GM12878 (cell line): Measurements from ENCODE around the gene DCBLD1. TPM values are rescaled to one million over a fixed set of nuclear protein-coding genes. Genes with fewer than 3 reads are reported as not detected.

Experiments
- ATAC-seq: fragments of 200-7000 bp; cut with Tn5 transposase; 3 replicates; pipeline ENCODE4 v1.9.1; 2020; ENCODE audit warnings: mild to moderate bottlenecking, moderate library complexity
- BruUV-seq: library from RNA; stranded (reverse); fragments of 400-500 nt; replicated peaks from 2 replicates; lab custom pipeline; 2021; lab: Mats Ljungman, UMichigan
- CTCF ChIA-PET: fragments of 300-600 bp; sonication (Branson Sonifier 250); formaldehyde crosslinking; extraction: SDS; loops from one replicate; lab custom pipeline; 2021; ENCODE audit warnings: inconsistent platforms; lab: Yijun Ruan, JAX
- POLR2A ChIA-PET: fragments of 350-600 bp; formaldehyde crosslinking; extraction: SDS; loops from one replicate; lab custom pipeline; 2021; ENCODE audit warnings: inconsistent platforms; lab: Charles Lee
- RAD21 ChIA-PET: fragments of 300-600 bp; sonication (Branson Sonifier 250); formaldehyde crosslinking; loops from one replicate; lab custom pipeline; 2023; ENCODE audit warnings: antibody characterized with exemption; ENCODE audit not compliant: unreplicated experiment; lab: Charles Lee
- SMC1A ChIA-PET: fragments of 300-600 bp; sonication (Branson Sonifier 250); formaldehyde crosslinking; loops from one replicate; lab custom pipeline; 2023; ENCODE audit not compliant: unreplicated experiment, uncharacterized antibody; lab: Charles Lee
- DNase-seq: peaks from one replicate; pipeline ENCODE4 v3.0.0-alpha.2; 2011; ENCODE audit warnings: low read depth, low spot score
- FAIRE-seq: peaks from 3 replicates; lab custom pipeline; 2011; peaks lifted over from hg19 to GRCh38; lab: Jason Lieb, UNC
- H2AFZ ChIP-seq: 2 replicates; pipeline ENCODE4 v1.6.0; 2011; ENCODE audit warnings: low read depth, low read length, control low read depth; ENCODE audit not compliant: control insufficient read depth
- H3K27ac ChIP-seq: 2 replicates; pipeline ENCODE4 v1.5.1; 2011; ENCODE audit warnings: control low read depth; ENCODE audit not compliant: control insufficient read depth, insufficient read depth
- H3K27me3 ChIP-seq, 2 experiments: replicated peaks in 1 of 2; 2 replicates each; pipeline versions ENCODE4 v1.6.0 to v1.6.1; 2011; ENCODE audit warnings: low read length in 1 of 2; ENCODE audit not compliant: control insufficient read depth in 2 of 2, insufficient read depth in 2 of 2
- H3K36me3 ChIP-seq, 2 experiments: 2 replicates each; pipeline ENCODE4 v1.5.1; 2011; ENCODE audit warnings: low read length in 1 of 2; ENCODE audit not compliant: control insufficient read depth in 2 of 2, insufficient read depth in 2 of 2
- H3K4me1 ChIP-seq: 2 replicates; pipeline ENCODE4 v1.6.1; 2011; ENCODE audit warnings: mild to moderate bottlenecking, low read length, moderate library complexity, mixed read lengths; ENCODE audit not compliant: control insufficient read depth, insufficient read depth
- H3K4me2 ChIP-seq: 2 replicates; pipeline ENCODE4 v1.6.0; 2011; ENCODE audit warnings: control low read depth; ENCODE audit not compliant: control insufficient read depth, insufficient read depth
- H3K4me3 ChIP-seq: fragments of 200-600 bp; sonication (generic); 2 replicates; pipeline ENCODE4 v1.5.1; 2016
- H3K79me2 ChIP-seq: 2 replicates; pipeline ENCODE4 v1.6.0; 2011; ENCODE audit warnings: low read length; ENCODE audit not compliant: control insufficient read depth, insufficient read depth
- H3K9ac ChIP-seq: 2 replicates; pipeline ENCODE4 v1.8.0; 2011; ENCODE audit warnings: low read length, control low read depth, mixed read lengths; ENCODE audit not compliant: control insufficient read depth, insufficient read depth
- H3K9me3 ChIP-seq: replicated peaks from 3 replicates; pipeline ENCODE4 v1.5.1; 2011; ENCODE audit warnings: mild to moderate bottlenecking, low read length; ENCODE audit not compliant: control insufficient read depth, insufficient read depth
- H4K20me1 ChIP-seq: 2 replicates; pipeline ENCODE4 v1.6.0; 2011; ENCODE audit not compliant: control insufficient read depth, insufficient read depth
- CHD4 ChIP-seq: fragments of 200-600 bp; sonication (generic); IDR thresholded peaks from 2 replicates; pipeline ENCODE4 v1.6.1; 2016; ENCODE audit warnings: mild to moderate bottlenecking
- ETV6 ChIP-seq, 2 experiments: fragments of 450-650 bp in 1 of 2; IDR thresholded peaks in 1 of 2; conservative IDR thresholded peaks in 1 of 2; 2 replicates each; pipeline ENCODE4 v1.6.1; 2014; ENCODE audit warnings: antibody characterized with exemption in 1 of 2, borderline replicate concordance in 1 of 2, low read depth in 1 of 2, mild to moderate bottlenecking in 1 of 2, moderate library complexity in 1 of 2
- EZH2 ChIP-seq: IDR thresholded peaks from 2 replicates; pipeline ENCODE4 v1.6.1; 2012; ENCODE audit warnings: low read depth, mild to moderate bottlenecking, control low read depth, inconsistent platforms, low read length, borderline replicate concordance; ENCODE audit not compliant: control insufficient read depth
- HDAC2 ChIP-seq: fragments of 200-600 bp; sonication (generic); IDR thresholded peaks from 2 replicates; pipeline ENCODE4 v1.6.1; 2017
- HDAC6 ChIP-seq: fragments of 200-600 bp; sonication (generic); IDR thresholded peaks from one replicate; pipeline ENCODE4 v1.8.0; 2017; ENCODE audit warnings: antibody characterized with exemption; ENCODE audit not compliant: unreplicated experiment
- JUNB ChIP-seq: IDR thresholded peaks from 2 replicates; pipeline ENCODE4 v1.6.1; 2016; ENCODE audit warnings: antibody characterized with exemption, mild to moderate bottlenecking
- NFXL1 ChIP-seq: fragments of 450-650 bp; IDR thresholded peaks from 2 replicates; pipeline ENCODE4 v1.6.1; 2017; ENCODE audit warnings: antibody characterized with exemption, mild to moderate bottlenecking, borderline replicate concordance
- NR2C1 ChIP-seq: fragments of 450-650 bp; IDR thresholded peaks from 2 replicates; pipeline ENCODE4 v1.6.1; 2017; ENCODE audit warnings: antibody characterized with exemption, mild to moderate bottlenecking, moderate library complexity
- RAD21 ChIP-seq: IDR thresholded peaks from 2 replicates; pipeline ENCODE4 v1.6.1; 2011; ENCODE audit warnings: mild to moderate bottlenecking, low read depth, low read length, moderate library complexity; ENCODE audit not compliant: insufficient read depth
- RAD51 ChIP-seq: fragments of 450-650 bp; IDR thresholded peaks from 2 replicates; pipeline ENCODE4 v1.6.1; 2016; ENCODE audit warnings: moderate library complexity, mild to moderate bottlenecking, inconsistent platforms
- RB1 ChIP-seq: fragments of 450-650 bp; formaldehyde crosslinking; IDR thresholded peaks from 2 replicates; pipeline ENCODE4 v1.6.1; 2017; ENCODE audit warnings: mild to moderate bottlenecking, borderline replicate concordance
- SMC3 ChIP-seq: IDR thresholded peaks from 2 replicates; pipeline ENCODE4 v1.6.1; 2011; ENCODE audit warnings: low read length, improper control_type of control experiment, borderline replicate concordance
- SP1 ChIP-seq: IDR thresholded peaks from one replicate; pipeline ENCODE4 v1.6.1; 2011; ENCODE audit warnings: low read depth, low read length
- SREBF2 ChIP-seq: IDR thresholded peaks from 2 replicates; pipeline ENCODE4 v1.6.1; 2012; ENCODE audit warnings: mild to moderate bottlenecking, low read length
- TCF3 ChIP-seq: IDR thresholded peaks from 2 replicates; pipeline ENCODE4 v1.6.1; 2012; ENCODE audit warnings: low read depth, mild to moderate bottlenecking, low read length, borderline replicate concordance; ENCODE audit not compliant: insufficient read depth
- WRNIP1 ChIP-seq: IDR thresholded peaks from 2 replicates; pipeline ENCODE4 v1.6.1; 2011; ENCODE audit warnings: low read depth, low read length, improper control_type of control experiment, borderline replicate concordance
- ZNF207 ChIP-seq: fragments of 450-650 bp; IDR thresholded peaks from 2 replicates; pipeline ENCODE4 v1.6.1; 2014; ENCODE audit warnings: antibody characterized with exemption, mild to moderate bottlenecking, borderline replicate concordance
- ZNF217 ChIP-seq: fragments of 450-650 bp; IDR thresholded peaks from 2 replicates; pipeline ENCODE4 v1.6.1; 2017; ENCODE audit warnings: antibody characterized with exemption, mild to moderate bottlenecking
- WGBS: methylation state at CpG from one replicate; pipeline ENCODE4 v1.1.6; 2016; ENCODE audit warnings: low lambda C conversion rate; ENCODE audit not compliant: insufficient replicate concordance, insufficient coverage; ENCODE audit errors: missing lambda C conversion rate; 5-methylcytosine and 5-hydroxymethylcytosine counted together
- in situ Hi-C: fragments of 300-500 bp; cut with MboI; formaldehyde crosslinking; loops from 9 replicates; pipeline ENCODE4 v1.14.3; 2018; ENCODE audit warnings: mixed read lengths
- intact Hi-C: fragments of 100-400 bp; cut with micrococcal nuclease; formaldehyde crosslinking; loops from one replicate; pipeline ENCODE4 v1.14.2; 2022; ENCODE audit not compliant: unreplicated experiment
- polyA plus RNA-seq, 11 experiments: library from polyadenylated mRNA; depleted of rRNA in 4 of 11; unstranded in 6 of 11; stranded (reverse) in 5 of 11; fragments of >200 nt; fragmentation: Nextera tagmentation in 4 of 11; fragmentation: Illumina TruSeq in 1 of 11; extraction: Ambion mirVana in 4 of 11; extraction: Trizol in 1 of 11; gene quantifications; 1 replicate in 1 of 11; 2 replicates in 10 of 11; pipeline versions ENCODE4 v1.2.1 to v1.2.3, GENCODE V29; 2011 to 2016; ENCODE audit warnings: inconsistent platforms in 2 of 11, missing spikeins in 2 of 11, low read depth in 1 of 11
- total RNA-seq, 4 experiments: library from RNA; depleted of rRNA in 3 of 4; stranded (reverse); fragments of >200 nt in 3 of 4; fragmentation: Illumina TruSeq in 1 of 4; extraction: Trizol in 1 of 4; gene quantifications; 2 replicates each; pipeline versions ENCODE4 v1.2.1 to v1.2.3, GENCODE V29; 2013 to 2021
- TF ChIP-seq, protein P1 (sequence below): fragments of 450-650 bp; IDR thresholded peaks from 2 replicates; pipeline ENCODE4 v1.6.1; 2016; ENCODE audit warnings: mild to moderate bottlenecking, moderate library complexity, borderline replicate concordance

DCBLD1 gene
- total and polyA plus RNA-seq, 10 of the 15 experiments (the other 5 are each of a cell fraction or from before 2014, with no cell fraction given), result 0.92 to 9.2 (median 8.3) TPM

DNA sequence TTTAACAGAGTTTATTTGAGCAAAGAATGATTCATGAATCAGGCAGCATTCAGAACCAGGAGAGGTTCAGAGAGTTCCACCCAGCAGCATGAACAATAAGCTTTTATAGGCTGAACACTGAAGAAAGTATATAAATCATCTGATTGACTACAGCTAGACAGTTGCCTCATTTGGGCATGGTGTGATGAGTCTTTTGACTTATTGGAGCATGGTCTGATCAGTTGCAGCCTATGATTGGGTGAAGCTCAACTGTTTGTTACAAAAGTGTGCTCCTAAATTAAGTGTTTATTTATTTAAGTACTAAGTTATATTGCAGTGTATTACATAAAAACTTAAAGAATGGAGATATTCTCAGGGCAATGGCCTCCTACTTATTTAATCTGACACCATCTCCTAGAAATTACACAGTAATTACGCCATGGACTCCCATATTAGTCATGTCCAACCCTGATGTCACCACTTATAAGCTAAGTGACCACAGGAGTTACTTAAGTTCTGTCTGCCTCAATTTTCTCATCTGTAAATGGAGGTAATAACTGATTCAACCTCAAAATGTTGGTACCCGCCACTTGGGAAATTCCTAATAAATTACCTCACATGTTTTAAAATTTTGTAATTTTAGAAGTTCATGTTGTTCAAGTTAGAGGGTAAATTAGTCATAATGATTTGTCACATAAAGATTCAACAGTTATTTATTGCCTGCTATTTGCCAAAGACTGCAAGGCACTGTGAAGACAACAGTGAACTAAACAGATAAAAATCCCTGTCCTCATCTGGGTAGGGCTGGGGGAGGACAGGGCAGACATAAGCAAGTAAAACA lies 41.6 kb upstream of the DCBLD1 start (continued):
- TF ChIP-seq, protein P1, sequence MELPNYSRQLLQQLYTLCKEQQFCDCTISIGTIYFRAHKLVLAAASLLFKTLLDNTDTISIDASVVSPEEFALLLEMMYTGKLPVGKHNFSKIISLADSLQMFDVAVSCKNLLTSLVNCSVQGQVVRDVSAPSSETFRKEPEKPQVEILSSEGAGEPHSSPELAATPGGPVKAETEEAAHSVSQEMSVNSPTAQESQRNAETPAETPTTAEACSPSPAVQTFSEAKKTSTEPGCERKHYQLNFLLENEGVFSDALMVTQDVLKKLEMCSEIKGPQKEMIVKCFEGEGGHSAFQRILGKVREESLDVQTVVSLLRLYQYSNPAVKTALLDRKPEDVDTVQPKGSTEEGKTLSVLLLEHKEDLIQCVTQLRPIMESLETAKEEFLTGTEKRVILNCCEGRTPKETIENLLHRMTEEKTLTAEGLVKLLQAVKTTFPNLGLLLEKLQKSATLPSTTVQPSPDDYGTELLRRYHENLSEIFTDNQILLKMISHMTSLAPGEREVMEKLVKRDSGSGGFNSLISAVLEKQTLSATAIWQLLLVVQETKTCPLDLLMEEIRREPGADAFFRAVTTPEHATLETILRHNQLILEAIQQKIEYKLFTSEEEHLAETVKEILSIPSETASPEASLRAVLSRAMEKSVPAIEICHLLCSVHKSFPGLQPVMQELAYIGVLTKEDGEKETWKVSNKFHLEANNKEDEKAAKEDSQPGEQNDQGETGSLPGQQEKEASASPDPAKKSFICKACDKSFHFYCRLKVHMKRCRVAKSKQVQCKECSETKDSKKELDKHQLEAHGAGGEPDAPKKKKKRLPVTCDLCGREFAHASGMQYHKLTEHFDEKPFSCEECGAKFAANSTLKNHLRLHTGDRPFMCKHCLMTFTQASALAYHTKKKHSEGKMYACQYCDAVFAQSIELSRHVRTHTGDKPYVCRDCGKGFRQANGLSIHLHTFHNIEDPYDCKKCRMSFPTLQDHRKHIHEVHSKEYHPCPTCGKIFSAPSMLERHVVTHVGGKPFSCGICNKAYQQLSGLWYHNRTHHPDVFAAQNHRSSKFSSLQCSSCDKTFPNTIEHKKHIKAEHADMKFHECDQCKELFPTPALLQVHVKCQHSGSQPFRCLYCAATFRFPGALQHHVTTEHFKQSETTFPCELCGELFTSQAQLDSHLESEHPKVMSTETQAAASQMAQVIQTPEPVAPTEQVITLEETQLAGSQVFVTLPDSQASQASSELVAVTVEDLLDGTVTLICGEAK, result no peak
- TF ChIP-seq HDAC6, result no peak
- TF ChIP-seq NFXL1, result no peak
- no peak for TF ChIP-seq TCF3
- TF ChIP-seq SMC3, result no peak
- no peak for TF ChIP-seq RAD21

DNA sequence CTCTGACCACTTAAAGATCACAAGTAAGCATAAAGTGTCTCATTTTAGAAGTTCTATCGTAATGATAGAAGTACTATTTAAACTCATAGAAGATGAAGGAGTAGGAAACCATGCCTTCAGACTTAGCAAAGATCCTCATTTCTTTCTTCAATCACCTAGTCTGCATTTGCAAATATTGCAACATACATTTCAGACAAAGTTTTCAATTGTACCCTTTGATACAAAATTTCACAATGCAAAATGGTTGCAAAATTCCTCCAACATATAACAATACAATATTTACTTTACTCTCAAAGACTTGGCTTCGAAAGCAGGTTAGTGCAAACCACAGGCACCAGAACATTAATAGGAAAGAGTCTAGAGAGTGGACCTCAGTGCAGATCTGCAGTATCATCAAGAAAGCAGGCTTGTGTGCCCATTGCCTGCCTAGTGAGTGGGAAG lies 40.6 kb upstream of the DCBLD1 start:
- H3K4me3 ChIP-seq, result no peak overlapping the region
- POLR2A ChIA-PET, result no interaction called here
- no peak for FAIRE-seq
- no peak overlapping the region for H3K27ac ChIP-seq
- RAD21 ChIA-PET, result no interaction called here
- no peaks in the 10 kb centered on the region for H3K36me3 ChIP-seq
- no peaks in the 10 kb centered on the region for H3K4me1 ChIP-seq
- SMC1A ChIA-PET, result interaction anchor here (1.1 to 2.3 kb wide), 2 partner anchors 8 to 162 kb away, joined by 3 to 6 read pairs; no protein-coding TSS in a partner anchor
- BruUV-seq, result no TSS peak
- H4K20me1 ChIP-seq, result no peaks in the 10 kb centered on the region
- intact Hi-C loops, result no loop called here
- H3K9ac ChIP-seq, result no peak overlapping the region
- H3K27me3 ChIP-seq, result 0 out of 4 replicates have a peak, but pooled peaks cover 0 to 3% of the 10 kb centered on the region in 2 experiments
- H3K4me2 ChIP-seq, result no peak overlapping the region
- no peak for DNase-seq
- 17% methylated on average over 2 of the region's 2 CpGs for WGBS
- ATAC-seq, result no peak
- in situ Hi-C loops, result no loop called here
- no peak overlapping the region for H2AFZ ChIP-seq
- TF ChIP-seq EZH2 (no peak), SREBF2 (no peak), CHD4 (no peak), NR2C1 (no peak), ETV6 (conservative IDR thresholded peaks at IDR 0.05 in 1 of 2, IDR thresholded peaks at IDR 0.05 in 1 of 2; ENCODE audit: borderline replicate concordance in 1 of 2, low read depth in 1 of 2) (no peak), RAD51 (no peak), ZNF217 (no peak), HDAC2 (no peak), SP1 (no peak), JUNB (no peak), RB1 (no peak), ZNF207 (no peak), WRNIP1 (no peak)
- no peaks in the 10 kb centered on the region for H3K79me2 ChIP-seq
- H3K9me3 ChIP-seq, result no peaks in the 10 kb centered on the region
- CTCF ChIA-PET, result interaction anchor here (1.6 kb wide), 1 partner anchor 8 kb away, joined by 7 read pairs; no protein-coding TSS in a partner anchor
